Endothelial cell of umbilical vein (primary cell): ENCODE results near the gene ZNF524. TPM values are rescaled to one million over a fixed set of nuclear protein-coding genes. Genes with fewer than 3 reads are reported as not detected.

ENCODE experiments used
- BruUV-seq: library from RNA; stranded (reverse); fragments of 400-500 nt; replicated peaks from 2 replicates; lab custom pipeline; 2021; lab: Mats Ljungman, UMichigan
- CTCF ChIA-PET: fragments of 300-600, 350-600 bp; sonication (Branson Sonifier 250); formaldehyde crosslinking; loops from one replicate; lab custom pipeline; 2021; ENCODE audit warnings: antibody characterized with exemption, inconsistent platforms; lab: Charles Lee
- POLR2A ChIA-PET: fragments of 300-600, 350-600 bp; sonication (Branson Sonifier 250); formaldehyde crosslinking; loops from one replicate; lab custom pipeline; 2021; ENCODE audit warnings: antibody characterized with exemption, inconsistent platforms; lab: Charles Lee
- DNase-seq: peaks from one replicate; pipeline ENCODE4 v3.0.0-alpha.2; 2011; ENCODE audit warnings: low read depth, low spot score
- FAIRE-seq: peaks from 2 replicates; lab custom pipeline; 2011; peaks lifted over from hg19 to GRCh38; lab: Jason Lieb, UNC
- H2AFZ ChIP-seq: 2 replicates; pipeline ENCODE4 v1.6.0; 2012; ENCODE audit warnings: low read depth, low read length, control low read depth, inconsistent platforms
- H3K27ac ChIP-seq: 2 replicates; pipeline ENCODE4 v1.5.1; 2011; ENCODE audit warnings: low read depth, mild to moderate bottlenecking, control low read depth, low read length, moderate library complexity; ENCODE audit not compliant: insufficient read depth
- H3K27me3 ChIP-seq, 2 experiments: 2 replicates each; pipeline versions ENCODE4 v1.6.0 to v1.6.1; 2011; ENCODE audit warnings: low read length in 2 of 2, mixed read lengths in 1 of 2; ENCODE audit not compliant: control insufficient read depth in 2 of 2, insufficient read depth in 2 of 2
- H3K36me3 ChIP-seq, 2 experiments: 2 replicates in 1 of 2; 3 replicates in 1 of 2; pipeline ENCODE4 v1.5.1; 2011; ENCODE audit warnings: low read length in 2 of 2, mild to moderate bottlenecking in 1 of 2, moderate library complexity in 1 of 2; ENCODE audit not compliant: control insufficient read depth in 2 of 2, insufficient read depth in 2 of 2; ENCODE audit errors: extremely low read depth in 1 of 2
- H3K4me1 ChIP-seq: 3 replicates; pipeline ENCODE4 v1.5.1; 2011; ENCODE audit warnings: mild to moderate bottlenecking, low read length; ENCODE audit not compliant: control insufficient read depth, insufficient read depth; ENCODE audit errors: extremely low read depth
- H3K4me2 ChIP-seq: 2 replicates; pipeline ENCODE4 v1.6.1; 2011; ENCODE audit warnings: low read length, control low read depth, mixed read lengths; ENCODE audit not compliant: insufficient read depth
- H3K4me3 ChIP-seq, 3 experiments: fragments of 200-600 bp in 1 of 3; sonication (generic), shearing (Covaris generic) in 1 of 3; replicated peaks in 1 of 3; 2 replicates each; pipeline ENCODE4 v1.5.1; 2011 to 2016; ENCODE audit warnings: control low read depth in 3 of 3, low read length in 3 of 3, mild to moderate bottlenecking in 2 of 3, inconsistent platforms in 1 of 3, low read depth in 1 of 3, moderate library complexity in 1 of 3; ENCODE audit not compliant: insufficient read depth in 1 of 3
- H3K79me2 ChIP-seq: 2 replicates; pipeline ENCODE4 v1.6.0; 2012; ENCODE audit warnings: low read length, inconsistent platforms; ENCODE audit not compliant: control insufficient read depth, insufficient read depth
- H3K9ac ChIP-seq: replicated peaks from 2 replicates; pipeline ENCODE3; 2011; ENCODE audit warnings: low read length, control low read depth; ENCODE audit not compliant: insufficient read depth; ENCODE audit errors: extremely low read depth
- H3K9me1 ChIP-seq: replicated peaks from 3 replicates; pipeline ENCODE4 v1.6.0; 2011; ENCODE audit warnings: mild to moderate bottlenecking, low read length; ENCODE audit not compliant: control insufficient read depth, insufficient read depth; ENCODE audit errors: extremely low read depth
- H3K9me3 ChIP-seq: replicated peaks from 2 replicates; pipeline ENCODE4 v1.5.1; 2012; ENCODE audit warnings: low read length, inconsistent platforms; ENCODE audit not compliant: control insufficient read depth, insufficient read depth
- H4K20me1 ChIP-seq: replicated peaks from 2 replicates; pipeline ENCODE3; 2011; ENCODE audit warnings: mild to moderate bottlenecking, low read length; ENCODE audit not compliant: control insufficient read depth, insufficient read depth; ENCODE audit errors: extremely low read depth
- EZH2 ChIP-seq: IDR thresholded peaks from 2 replicates; pipeline ENCODE4 v1.6.1; 2012; ENCODE audit warnings: borderline replicate concordance, low read depth, mild to moderate bottlenecking, moderate library complexity, low read length, inconsistent platforms; ENCODE audit not compliant: severe bottlenecking
- FOS ChIP-seq: IDR thresholded peaks from 2 replicates; pipeline ENCODE4 v1.6.1; 2011; ENCODE audit warnings: mild to moderate bottlenecking, low read length, moderate library complexity, borderline replicate concordance; ENCODE audit not compliant: insufficient read depth
- GATA2 ChIP-seq: IDR thresholded peaks from 2 replicates; pipeline ENCODE4 v1.7.0; 2011; ENCODE audit warnings: low read depth, mild to moderate bottlenecking, moderate library complexity, mixed read lengths, low read length; ENCODE audit not compliant: insufficient read length, insufficient read depth
- JUN ChIP-seq: IDR thresholded peaks from 2 replicates; pipeline ENCODE4 v1.6.1; 2011; ENCODE audit warnings: borderline replicate concordance, low read depth; ENCODE audit not compliant: insufficient read length, insufficient read depth
- POLR2AphosphoS5 ChIP-seq: IDR thresholded peaks from 2 replicates; pipeline ENCODE4 v1.6.1; 2012; ENCODE audit warnings: low read depth, mild to moderate bottlenecking, control low read depth, low read length, moderate library complexity; ENCODE audit not compliant: insufficient read depth
- dilution Hi-C: fragments of 300-500 bp; cut with MboI; formaldehyde crosslinking; loops from one replicate; pipeline ENCODE4 v1.15.0; 2019; ENCODE audit warnings: low sequenced_read_pairs; ENCODE audit not compliant: extremely low pct_ligation_motif_present
- intact Hi-C: fragments of 100-400 bp; cut with micrococcal nuclease; formaldehyde crosslinking; loops from one replicate; pipeline ENCODE4 v1.10.0; 2022
- polyA plus RNA-seq, 4 experiments: library from polyadenylated mRNA; depleted of rRNA in 3 of 4; stranded (reverse) in 3 of 4; unstranded in 1 of 4; fragments of >200 nt; gene quantifications; 2 replicates each; pipeline versions ENCODE4 v1.2.1 to v1.2.3, GENCODE V29; 2011 to 2012; ENCODE audit warnings: missing spikeins in 1 of 4
- total RNA-seq: library from RNA; stranded (reverse); gene quantifications from 2 replicates; pipeline ENCODE4 v1.2.3, GENCODE V29; 2021
- TF ChIP-seq, protein P1 (sequence below), 2 donors: IDR thresholded peaks; 1 replicate in 1 of 2; 2 replicates in 1 of 2; pipeline ENCODE4 v1.5.1; 2011; ENCODE audit warnings: low read length in 2 of 2, mild to moderate bottlenecking in 2 of 2, moderate library complexity in 2 of 2, control low read depth in 1 of 2, inconsistent platforms in 1 of 2, low read depth in 1 of 2; ENCODE audit not compliant: insufficient read depth in 1 of 2; ENCODE audit errors: extremely low read depth in 1 of 2
- TF ChIP-seq, protein P2 (sequence below): IDR thresholded peaks from 2 replicates; pipeline ENCODE4 v1.6.1; 2011; ENCODE audit not compliant: insufficient read depth, insufficient read length

The ZNF524 gene
- total and polyA plus RNA-seq, 2 donors (not counting 3 experiments of a cell fraction or from before 2014, with no cell fraction given): 15.2 to 15.4 TPM

DNA sequence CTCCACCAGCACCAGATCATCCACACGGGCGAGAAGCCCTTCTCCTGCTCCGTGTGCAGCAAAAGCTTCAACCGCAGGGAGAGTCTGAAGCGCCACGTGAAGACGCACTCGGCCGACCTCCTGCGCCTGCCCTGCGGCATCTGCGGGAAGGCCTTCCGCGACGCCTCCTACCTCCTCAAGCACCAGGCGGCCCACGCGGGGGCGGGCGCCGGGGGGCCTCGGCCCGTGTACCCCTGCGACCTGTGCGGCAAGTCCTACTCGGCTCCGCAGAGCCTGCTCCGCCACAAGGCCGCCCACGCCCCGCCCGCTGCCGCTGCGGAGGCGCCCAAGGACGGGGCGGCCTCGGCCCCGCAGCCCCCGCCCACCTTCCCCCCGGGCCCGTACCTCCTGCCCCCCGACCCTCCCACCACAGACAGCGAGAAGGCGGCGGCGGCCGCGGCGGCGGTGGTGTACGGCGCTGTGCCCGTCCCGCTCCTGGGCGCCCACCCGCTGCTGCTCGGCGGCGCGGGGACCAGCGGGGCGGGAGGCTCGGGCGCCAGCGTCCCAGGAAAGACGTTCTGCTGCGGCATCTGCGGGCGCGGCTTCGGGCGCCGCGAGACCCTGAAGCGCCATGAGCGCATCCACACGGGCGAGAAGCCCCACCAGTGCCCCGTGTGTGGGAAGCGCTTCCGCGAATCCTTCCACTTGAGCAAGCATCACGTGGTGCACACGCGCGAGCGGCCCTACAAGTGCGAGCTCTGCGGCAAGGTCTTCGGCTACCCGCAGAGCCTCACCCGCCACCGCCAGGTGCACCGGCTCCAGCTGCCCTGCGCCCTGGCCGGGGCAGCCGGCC lies 14.8 kb downstream of the ZNF524 start:
- Histone ChIP-seq H3K9me1 (no peaks in the 10 kb centered on the region), H3K9me3 (no peaks in the 10 kb centered on the region), H3K27me3 (no peaks in the 10 kb centered on the region), H3K79me2 (peaks cover 7% of the 10 kb centered on the region), H3K9ac (no peak overlapping the region), H3K27ac (no peak overlapping the region), H3K36me3 (peaks cover 2 to 19% of the 10 kb centered on the region in 2 experiments), H3K4me2 (no peak overlapping the region), H2AFZ (no peak overlapping the region), H3K4me1 (peaks cover 2% of the 10 kb centered on the region), H4K20me1 (no peaks in the 10 kb centered on the region), H3K4me3 (no peak overlapping the region)
- POLR2A ChIA-PET: no interaction called here
- dilution Hi-C loops: no loop called here
- TF ChIP-seq, protein P1, sequence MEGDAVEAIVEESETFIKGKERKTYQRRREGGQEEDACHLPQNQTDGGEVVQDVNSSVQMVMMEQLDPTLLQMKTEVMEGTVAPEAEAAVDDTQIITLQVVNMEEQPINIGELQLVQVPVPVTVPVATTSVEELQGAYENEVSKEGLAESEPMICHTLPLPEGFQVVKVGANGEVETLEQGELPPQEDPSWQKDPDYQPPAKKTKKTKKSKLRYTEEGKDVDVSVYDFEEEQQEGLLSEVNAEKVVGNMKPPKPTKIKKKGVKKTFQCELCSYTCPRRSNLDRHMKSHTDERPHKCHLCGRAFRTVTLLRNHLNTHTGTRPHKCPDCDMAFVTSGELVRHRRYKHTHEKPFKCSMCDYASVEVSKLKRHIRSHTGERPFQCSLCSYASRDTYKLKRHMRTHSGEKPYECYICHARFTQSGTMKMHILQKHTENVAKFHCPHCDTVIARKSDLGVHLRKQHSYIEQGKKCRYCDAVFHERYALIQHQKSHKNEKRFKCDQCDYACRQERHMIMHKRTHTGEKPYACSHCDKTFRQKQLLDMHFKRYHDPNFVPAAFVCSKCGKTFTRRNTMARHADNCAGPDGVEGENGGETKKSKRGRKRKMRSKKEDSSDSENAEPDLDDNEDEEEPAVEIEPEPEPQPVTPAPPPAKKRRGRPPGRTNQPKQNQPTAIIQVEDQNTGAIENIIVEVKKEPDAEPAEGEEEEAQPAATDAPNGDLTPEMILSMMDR (IDR thresholded peaks at IDR 0.05; ENCODE audit: extremely low read depth in 1 of 2, insufficient read depth in 1 of 2, low read depth in 1 of 2, low read length in 2 of 2): no peak
- TF ChIP-seq JUN: no peak
- TF ChIP-seq, protein P2, sequence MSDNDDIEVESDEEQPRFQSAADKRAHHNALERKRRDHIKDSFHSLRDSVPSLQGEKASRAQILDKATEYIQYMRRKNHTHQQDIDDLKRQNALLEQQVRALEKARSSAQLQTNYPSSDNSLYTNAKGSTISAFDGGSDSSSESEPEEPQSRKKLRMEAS: no peak
- TF ChIP-seq GATA2: no peak
- TF ChIP-seq FOS: no peak
- TF ChIP-seq EZH2: no peak
- no peak for TF ChIP-seq POLR2AphosphoS5
- FAIRE-seq (no peak), DNase-seq (no peak)
- BruUV-seq: no TSS peak
- intact Hi-C loops: no loop called here
- CTCF ChIA-PET: no interaction called here
